Measurements from ENCODE around the gene MIEF2. TPM values are rescaled to one million over a fixed set of nuclear protein-coding genes. Genes with fewer than 3 reads are reported as not detected.
"Not testable (repeated sequence)": the region's sequence is repeated elsewhere in the genome, so short reads cannot be mapped to it uniquely, and the experiment has no call there.

MIEF2 gene, protein sequence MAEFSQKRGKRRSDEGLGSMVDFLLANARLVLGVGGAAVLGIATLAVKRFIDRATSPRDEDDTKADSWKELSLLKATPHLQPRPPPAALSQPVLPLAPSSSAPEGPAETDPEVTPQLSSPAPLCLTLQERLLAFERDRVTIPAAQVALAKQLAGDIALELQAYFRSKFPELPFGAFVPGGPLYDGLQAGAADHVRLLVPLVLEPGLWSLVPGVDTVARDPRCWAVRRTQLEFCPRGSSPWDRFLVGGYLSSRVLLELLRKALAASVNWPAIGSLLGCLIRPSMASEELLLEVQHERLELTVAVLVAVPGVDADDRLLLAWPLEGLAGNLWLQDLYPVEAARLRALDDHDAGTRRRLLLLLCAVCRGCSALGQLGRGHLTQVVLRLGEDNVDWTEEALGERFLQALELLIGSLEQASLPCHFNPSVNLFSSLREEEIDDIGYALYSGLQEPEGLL
- 10 to 100 TPM; 14.7 to 22.5 (median 18.9) TPM for polyA plus RNA-seq (ENCODE audit: insufficient read length in 4 of 4)

DNA sequence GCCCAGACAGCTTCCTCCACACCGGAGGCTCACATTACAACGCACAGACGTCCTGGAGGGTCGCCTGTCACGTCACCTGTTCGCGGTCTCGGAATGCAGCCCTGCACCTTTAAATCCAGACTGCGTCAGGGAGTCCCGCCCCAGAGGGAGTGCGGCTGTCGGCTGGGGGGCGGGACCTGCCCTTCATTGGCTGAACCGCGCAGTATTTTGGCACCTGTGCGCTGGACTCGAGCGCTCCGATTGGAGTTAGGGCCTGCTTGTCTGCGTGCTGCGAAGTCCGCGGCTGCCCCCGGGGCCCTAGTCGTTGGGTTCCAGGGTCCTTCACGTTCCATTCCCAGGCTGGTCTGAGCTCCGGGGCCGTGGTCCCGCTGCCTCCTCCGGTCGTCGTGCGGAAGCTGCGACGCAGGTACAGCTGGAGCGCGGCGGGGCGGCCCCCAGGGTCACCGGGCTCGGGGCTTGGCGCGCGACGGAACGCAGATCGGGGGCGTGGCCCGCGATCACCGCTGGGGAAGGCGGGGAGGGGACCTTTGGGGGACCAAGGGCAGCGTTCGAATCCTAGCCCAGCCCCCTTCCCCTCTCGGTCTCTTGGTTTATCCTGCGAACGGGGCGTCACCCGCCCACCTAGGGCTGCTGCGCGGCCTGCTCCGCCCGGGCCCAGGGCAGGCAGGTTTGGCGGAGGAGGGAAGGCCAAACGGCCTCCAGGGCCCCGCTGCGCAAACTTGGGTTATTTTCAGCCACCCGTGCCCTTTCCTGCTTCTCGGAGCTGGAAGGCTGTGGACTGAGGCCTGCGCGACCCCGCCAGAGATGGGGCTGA is at the start of gene MIEF2:
TSS of gene MIEF2 (plus strand) at position 331 of the 814 bp plus-strand sequence. CDS start 2,059 bp downstream, outside the sequence.
- DNase-seq (ENCODE audit: low read depth in 4 of 4, low spot score in 2 of 4) = peak; percentile 81 to 90 (median 84)

DNA sequence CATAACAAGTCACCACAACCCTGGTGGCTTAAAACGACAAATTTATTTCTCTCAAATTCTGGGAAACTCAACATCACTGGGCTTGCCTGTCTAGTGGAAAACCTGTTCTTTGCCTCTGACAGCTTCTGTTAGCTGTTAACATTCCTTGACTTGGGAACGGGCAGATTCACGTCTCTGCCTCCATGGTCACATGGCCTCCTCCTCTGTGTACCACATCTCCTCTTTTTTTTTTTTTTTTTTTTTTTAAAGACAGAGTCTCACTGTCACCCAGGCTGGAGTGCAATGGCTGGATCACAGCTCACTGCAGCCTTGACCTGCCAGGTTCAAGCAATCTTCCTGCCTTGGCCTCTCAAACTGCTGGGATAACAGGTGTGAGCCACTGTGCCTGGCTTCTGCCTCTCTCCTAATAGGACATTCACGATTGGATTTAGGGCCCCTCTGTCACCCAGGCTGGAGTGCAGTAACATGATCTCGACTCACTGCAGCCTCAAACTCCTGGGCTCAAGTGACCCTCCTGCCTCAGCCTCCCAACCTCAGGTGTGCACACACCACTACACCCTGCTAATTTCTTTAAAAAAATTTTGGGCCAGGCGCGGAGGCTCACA is 46.7 kb upstream of the MIEF2 start:
- no peak for DNase-seq (ENCODE audit: low read depth in 4 of 4, low spot score in 2 of 4)

DNA sequence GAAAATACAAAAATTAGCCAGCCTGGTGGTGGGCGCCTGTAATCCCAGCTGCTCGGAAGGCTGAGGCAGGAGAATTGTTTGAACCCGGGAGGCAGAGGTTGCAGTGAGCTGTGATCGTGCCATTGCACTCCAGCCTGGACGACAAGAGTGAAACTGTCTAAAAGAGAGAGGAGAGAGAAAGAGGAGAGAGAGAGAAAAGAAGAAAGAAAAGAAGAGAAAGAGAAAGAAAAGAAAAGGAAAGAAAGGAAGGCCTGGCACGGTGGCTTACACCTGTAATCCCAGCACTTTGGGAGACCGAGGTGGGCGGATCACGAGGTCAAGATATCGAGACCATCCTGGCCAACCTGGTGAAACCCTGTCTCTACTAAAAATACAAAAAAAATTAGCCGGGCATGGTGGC is 43.6 kb upstream of the MIEF2 start:
- DNase-seq (ENCODE audit: low read depth in 4 of 4, low spot score in 2 of 4) = not testable (repeated sequence)

DNA sequence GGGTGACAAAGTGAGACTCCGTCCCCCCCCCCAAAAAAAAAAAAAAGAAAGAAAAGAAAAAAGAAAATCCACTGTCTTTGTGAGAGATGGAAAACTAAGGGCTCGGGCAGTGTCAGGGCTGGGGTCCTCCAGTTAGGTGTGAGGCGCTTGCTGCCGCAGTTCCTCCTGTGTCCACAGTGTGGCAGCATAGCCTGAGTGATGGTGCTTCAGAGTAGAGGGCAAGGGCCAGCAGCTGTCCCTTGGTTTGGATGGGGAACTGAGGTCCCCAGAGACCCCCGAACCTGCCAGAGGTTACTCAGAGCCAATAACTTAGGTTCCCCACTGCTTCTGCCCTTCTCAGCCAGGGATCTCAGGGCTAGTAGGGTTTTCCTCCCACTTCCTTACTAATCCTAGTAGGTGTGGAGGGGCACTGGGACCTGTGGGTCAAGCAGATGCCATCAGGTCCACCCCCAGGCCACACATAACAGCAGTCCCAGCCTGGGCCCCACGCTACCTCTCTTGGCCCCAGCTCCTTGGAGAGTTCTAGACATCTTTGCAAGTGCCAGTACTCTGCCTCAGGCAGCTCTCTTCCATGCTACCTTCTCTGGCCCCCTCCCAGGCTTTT is 42.9 kb upstream of the MIEF2 start:
- no peak for DNase-seq (ENCODE audit: low read depth in 4 of 4, low spot score in 2 of 4)

DNA sequence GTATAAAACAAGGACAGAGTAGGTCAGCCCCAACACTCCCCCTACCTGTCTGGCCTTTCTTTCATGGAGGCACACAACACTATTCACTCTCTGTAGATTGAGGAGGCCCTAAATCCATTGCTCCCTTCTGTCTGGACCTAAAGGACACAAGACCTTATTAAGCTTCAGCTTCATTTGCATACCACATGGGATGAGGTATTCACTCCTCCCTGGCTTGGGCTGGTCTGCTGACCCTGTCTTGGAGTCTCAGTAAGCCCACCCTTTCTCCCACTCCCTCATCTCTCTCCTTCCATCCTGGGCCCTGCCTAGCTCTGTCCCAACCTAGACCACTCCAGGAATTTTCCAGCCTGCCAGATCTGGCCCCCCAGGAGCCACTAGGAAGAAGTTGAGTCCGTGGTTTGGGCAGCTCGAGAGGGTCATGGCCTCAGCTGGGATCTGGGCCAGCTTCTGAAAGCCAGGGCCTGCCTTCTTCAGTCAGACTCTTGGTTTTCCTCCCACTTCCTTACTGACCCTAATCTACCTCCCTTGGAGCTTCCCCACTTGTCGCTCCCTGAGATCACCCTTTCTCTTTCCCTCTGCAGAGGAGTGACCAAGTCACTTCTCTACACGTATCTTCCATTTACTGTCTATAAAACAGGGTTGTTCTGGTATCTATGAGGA is 41.6 kb upstream of the MIEF2 start:
- no peak for DNase-seq (ENCODE audit: low read depth in 4 of 4, low spot score in 2 of 4)

DNA sequence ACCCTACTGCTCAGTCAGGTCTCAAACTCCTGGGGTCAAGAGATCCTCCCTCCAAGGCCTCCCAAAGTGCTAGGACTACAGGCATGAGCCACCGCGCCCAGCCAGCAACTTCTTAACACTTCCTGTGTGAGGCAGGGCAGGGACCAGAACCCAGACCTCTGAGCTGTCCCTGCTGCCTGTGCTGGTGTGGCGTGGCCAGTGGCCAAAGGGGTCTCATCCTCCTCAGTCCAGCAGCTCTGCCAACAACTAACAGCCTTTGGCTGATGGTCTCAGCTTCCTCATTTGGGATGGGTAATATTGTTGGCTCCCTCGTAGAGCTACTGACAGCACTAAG is 36.4 kb upstream of the MIEF2 start:
- DNase-seq (ENCODE audit: low read depth in 4 of 4, low spot score in 2 of 4) = no peak

DNA sequence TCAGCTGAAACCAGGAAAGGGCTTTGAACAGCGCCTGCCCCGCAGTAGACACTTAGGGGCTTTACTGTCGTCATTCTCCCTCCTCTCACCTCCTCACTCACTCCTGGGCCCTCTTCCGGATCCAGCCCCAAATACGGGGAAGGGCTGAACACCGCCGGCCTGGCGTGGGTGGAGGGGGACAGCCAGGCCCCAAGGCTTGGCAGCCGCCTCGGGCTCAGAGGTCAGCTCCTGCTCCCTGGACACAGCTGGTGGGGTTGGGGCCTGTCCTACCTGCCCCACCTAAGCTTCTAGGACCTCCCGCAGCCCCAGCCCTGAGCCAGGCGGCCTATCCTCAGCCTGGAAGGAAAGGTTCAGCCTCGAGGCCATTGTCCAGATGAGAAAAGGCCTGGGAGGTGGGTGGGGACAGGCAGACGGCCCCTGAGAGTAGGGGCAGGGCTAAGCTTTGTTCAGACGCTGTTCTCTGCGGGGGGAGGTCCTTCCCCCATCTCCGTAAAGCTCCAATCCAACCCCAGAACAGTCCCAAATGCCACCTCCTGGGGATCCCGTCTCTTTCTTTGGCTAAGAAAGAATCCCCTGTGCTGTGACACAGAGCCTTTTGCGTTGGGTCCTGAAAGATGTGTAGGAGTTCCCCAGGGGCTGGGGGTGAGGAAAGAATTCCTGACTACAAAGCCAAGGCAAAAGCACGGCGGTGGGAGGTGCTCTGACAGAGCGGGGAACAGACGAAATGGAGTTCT is 35.9 kb upstream of the MIEF2 start:
- DNase-seq (ENCODE audit: low read depth in 4 of 4, low spot score in 2 of 4) = no peak

DNA sequence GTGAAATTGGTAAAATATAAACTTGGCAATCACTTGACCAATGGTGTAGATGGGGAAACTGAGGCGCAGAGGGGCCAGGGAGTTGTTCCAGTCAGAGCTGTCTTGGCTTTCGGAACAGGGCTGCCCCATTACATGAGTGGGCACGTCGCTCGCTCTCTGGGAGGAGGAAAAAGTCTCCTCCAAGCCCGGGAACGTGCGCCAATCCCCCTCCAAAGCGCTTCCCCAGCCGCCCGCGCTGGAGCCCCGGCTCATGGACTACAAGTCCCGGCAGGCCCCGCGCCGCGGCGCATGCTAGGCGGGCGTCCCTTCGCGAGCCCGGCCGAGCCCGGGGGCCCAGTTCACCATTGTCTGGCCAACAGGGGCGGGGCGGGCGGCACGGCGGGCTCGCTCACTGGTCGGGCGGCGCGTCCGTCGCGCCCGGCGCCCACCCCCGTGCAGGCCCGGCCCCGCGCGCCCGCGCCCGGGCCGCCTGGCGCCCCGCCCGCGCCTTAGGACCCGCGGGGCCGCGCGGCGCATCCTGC is 35.3 kb upstream of the MIEF2 start, which contains the start of gene LLGL1:
TSS of gene LLGL1 (plus strand) at position 515 of the 521 bp plus-strand sequence. CDS start 48 bp downstream, outside the sequence.
- DNase-seq (ENCODE audit: low read depth in 4 of 4, low spot score in 2 of 4) = peak in 3 of 4 donors; percentile 83 to 91 (median 89)

DNA sequence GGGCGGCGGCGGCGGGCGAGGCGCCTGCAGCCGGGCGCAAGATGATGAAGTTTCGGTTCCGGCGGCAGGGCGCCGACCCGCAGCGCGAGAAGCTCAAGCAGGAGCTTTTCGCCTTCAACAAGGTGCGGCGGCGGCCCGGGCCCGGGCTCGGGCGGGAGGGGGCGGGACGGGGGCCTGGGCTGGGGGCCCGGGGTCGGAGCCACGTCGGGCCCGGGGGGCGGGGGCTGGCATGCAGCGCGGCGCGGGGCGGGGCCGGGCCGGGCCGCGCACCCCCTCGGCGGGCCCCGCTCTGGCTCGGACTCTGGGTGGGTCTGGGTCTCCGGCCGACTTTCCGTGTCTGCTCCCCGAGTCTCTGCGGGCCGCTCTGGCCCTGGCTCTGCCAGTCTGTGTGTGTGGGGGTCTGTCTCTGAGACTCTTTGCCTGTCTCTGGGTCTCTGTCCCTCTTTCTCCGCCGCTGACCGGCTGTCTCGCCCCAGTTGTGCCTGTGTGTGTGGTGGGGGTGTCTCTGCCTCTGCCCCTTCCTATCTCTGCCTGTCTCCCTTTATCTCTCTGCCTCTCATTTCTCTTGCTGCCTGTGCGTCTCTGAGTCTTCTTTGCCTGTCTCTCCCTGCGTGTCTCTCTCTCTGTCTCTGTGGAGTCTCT is 34.7 kb upstream of the MIEF2 start:
- DNase-seq (ENCODE audit: low read depth in 4 of 4, low spot score in 2 of 4) = no peak

DNA sequence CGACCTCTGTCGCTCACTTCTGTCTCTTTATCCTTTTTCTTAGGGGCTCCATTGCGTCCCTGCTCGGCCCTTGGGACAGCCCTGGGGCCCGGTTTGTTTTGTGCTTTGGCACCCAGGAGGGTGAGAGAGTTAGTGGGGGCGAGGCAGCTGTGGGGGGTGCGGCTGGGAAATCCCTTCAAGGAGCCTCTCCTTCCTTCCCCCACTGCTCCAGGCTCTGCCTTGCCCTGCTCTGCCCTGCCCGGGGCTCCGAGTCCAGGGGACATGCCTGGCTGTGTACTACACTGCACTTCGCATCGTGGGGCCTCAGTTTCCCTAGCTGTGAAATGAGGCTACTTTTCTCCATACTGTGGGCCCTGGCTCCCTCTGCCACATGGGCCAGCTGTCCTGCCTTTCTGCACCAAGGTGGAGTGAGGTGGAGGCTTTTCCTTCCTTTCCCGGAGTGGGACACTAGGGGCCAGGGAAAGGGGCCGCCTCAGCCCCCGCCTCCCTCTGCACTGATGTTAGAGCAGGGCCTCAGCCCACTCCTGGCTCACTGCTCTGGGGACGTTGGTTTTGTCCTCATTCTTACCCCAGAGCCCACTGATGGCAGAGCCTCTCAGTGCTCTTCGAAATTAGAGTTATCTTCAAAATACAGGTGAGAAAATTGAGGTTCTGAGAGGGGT is 34.0 kb upstream of the MIEF2 start:
- no peak for DNase-seq (ENCODE audit: low read depth in 4 of 4, low spot score in 2 of 4)

DNA sequence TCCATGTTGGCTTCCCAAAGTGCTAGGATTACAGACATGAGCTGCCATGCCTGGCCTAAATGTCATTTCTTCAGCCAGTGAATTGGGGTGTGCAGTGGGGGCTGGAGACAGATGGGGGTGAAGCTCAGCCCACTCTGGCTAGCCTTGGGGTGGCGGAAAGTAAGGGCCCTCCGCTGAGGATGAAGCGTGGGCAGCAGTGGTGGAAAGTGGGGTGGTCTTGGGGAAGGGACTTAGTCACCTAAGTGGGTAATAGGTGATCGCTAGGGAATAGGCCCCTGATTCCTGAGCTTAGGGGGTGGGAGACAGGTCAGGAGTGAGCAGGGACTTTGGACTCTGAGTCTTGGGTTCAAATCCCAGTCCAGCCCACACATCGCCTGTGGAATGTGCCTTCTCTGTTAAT is 32.8 kb upstream of the MIEF2 start:
- no peak for DNase-seq (ENCODE audit: low read depth in 4 of 4, low spot score in 2 of 4)

DNA sequence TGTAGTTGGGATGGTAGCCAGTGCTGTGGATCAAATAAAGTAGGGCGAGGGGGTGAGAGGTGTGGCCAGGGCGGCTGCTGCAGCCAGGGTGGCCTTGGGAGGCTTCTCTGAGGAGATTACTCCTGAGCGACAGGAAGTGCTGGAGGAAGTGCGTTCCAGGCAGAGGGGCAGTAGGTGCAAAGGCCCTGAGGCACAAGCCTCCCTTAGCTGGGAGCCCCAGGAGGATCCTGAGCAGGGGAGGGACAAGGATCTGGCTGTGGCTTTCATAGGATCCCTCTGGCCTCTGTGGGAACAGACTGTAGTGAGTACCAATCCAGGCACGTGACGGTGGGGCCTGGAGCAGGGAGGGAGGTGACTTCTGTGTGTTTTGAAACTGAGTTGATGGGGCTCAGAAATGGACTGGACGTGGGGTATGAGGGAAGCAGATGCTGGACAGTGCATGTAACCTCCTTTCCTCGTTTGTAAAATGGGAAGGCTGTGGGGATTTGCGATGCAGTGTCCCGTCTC is 32.2 kb upstream of the MIEF2 start:
- DNase-seq (ENCODE audit: low read depth in 4 of 4, low spot score in 2 of 4) = no peak

DNA sequence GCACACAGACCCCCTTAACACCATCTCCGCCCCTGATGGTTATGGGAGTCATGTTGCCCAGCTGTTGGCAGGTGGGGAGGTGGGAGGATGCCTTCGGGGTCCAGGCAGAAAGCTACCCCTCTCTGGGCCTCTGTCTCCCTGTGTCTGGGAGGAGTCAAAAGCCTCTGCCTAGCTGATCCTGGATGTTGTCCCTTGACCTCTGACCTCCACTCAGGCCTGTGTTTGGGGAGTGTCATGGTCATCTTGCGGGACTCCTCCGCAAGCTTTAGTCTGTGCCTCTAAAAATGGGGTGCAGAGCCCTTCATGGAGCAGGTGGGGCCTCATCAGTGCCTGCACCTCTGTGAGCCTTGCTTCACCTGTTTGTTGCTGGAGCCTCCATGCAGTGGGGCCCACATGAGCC is 31.2 kb upstream of the MIEF2 start:
- no peak for DNase-seq (ENCODE audit: low read depth in 4 of 4, low spot score in 2 of 4)

DNA sequence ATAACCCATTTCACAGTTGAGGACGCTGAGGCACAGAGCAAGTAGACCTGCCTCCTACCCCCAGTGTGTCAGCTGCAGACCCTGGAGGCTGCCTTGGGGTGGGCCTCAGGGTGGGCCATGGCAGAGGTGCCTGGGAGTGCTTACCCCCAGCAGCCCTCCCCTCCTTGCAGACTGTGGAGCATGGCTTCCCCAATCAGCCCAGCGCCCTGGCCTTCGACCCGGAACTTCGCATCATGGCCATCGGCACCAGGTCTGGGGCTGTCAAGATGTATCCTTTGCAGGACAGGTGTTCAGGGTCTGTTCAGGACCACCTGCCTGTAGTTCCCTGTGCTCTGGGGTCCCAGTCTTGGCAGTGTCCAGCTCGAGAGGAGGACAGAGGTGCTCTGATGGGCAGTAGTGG is 30.7 kb upstream of the MIEF2 start:
- DNase-seq (ENCODE audit: low read depth in 4 of 4, low spot score in 2 of 4) = no peak

DNA sequence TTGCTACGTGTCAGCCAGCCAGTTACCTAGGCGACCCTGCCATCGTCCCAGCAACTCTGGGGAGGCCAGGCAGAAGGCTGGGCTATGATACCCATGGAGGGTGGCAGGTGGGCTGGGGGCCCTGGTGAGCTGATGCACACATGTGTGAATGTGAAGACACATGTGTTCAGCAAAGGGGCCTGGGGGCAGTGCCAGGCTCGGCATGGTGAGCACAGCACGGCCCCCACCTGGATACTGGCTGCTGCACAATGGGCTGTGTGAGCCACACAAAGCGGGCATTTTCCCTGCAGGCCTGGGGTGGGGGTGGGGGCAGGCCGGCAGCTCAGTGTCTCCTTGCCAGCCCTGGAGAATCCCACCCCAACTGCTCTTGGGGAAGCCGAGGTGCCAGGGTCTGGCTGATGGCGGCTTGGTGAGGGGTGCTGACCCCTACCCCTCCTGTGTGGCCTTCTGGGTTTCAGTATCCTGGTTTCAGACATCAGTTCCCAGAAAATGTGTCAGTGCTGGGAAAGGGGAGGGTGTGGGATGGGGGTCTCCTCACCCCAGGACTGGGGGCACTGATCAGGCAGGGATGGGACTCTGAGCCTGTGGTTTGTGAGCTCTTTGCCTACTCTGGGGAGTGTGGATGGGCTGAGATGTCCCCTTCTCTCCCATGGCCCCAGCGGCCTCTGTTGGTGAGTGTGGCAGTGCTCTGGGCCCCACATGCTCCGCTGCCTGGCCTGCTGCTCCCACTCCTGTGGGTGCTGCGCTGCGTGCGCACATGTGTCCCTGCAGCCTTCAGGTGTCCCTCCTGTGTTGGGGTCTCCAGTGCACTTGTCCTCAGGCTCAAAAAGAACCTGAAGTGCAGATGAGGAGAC is 29.9 kb upstream of the MIEF2 start:
- DNase-seq (ENCODE audit: low read depth in 4 of 4, low spot score in 2 of 4) = no peak

DNA sequence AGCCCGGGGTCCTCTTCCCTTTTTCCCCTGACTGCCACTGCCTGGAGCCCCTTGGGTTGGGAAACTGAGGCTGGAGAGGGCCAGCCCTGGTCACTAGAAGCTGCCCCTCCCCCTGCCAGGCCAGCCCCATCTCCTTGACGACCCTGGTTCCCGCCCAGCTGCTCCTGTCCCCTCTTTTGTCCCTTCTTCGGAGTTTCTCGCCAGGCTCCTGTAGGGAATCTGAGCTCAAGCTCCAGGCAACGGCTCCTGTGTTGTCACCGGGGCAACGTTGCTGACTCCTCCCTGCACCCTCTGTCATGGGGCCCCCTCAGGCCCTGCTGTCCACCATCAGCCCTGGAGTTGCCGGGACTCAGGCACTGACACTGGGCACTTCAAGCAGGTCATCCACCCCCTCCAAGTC is 29.3 kb upstream of the MIEF2 start:
- DNase-seq (ENCODE audit: low read depth in 4 of 4, low spot score in 2 of 4) = no peak
